GM23248 (cell line): ENCODE measurements around the gene WIZ. TPM values are rescaled to one million over a fixed set of nuclear protein-coding genes. Genes with fewer than 3 reads are reported as not detected.
A peak's percentile ranks its signal among the peaks of the same experiment; 100 is the strongest.
"Not testable (repeated sequence)": the region's sequence is repeated elsewhere in the genome, so short reads cannot be mapped to it uniquely, and the experiment has no call there.

Experiments
- DNase-seq: peaks from one replicate; pipeline ENCODE4 v3.0.0-alpha.2; 2015
- H2AFZ ChIP-seq: fragments of 200-600 bp; sonication (generic); 2 replicates; pipeline ENCODE4 v1.6.1; 2016; ENCODE audit warnings: antibody characterized with exemption
- H3F3A ChIP-seq: fragments of 200-600 bp; sonication (generic); 2 replicates; pipeline ENCODE4 v1.6.1; 2016; ENCODE audit warnings: mild to moderate bottlenecking, antibody characterized with exemption, mixed run types; ENCODE audit not compliant: insufficient read depth
- H3K27ac ChIP-seq: fragments of 200-600 bp; sonication (generic); 2 replicates; pipeline ENCODE4 v1.5.1; 2016; ENCODE audit warnings: mild to moderate bottlenecking
- H3K27me3 ChIP-seq: fragments of 200-600 bp; sonication (generic); replicated peaks from 2 replicates; pipeline ENCODE4 v1.6.1; 2016; ENCODE audit warnings: mild to moderate bottlenecking; ENCODE audit not compliant: insufficient read depth
- H3K36me3 ChIP-seq: fragments of 200-600 bp; sonication (generic); 2 replicates; pipeline ENCODE4 v1.6.1; 2016; ENCODE audit warnings: low read depth, mild to moderate bottlenecking
- H3K4me1 ChIP-seq: fragments of 200-600 bp; sonication (generic); 2 replicates; pipeline ENCODE4 v1.6.1; 2016; ENCODE audit warnings: mild to moderate bottlenecking; ENCODE audit not compliant: insufficient read depth
- H3K4me2 ChIP-seq: fragments of 200-600 bp; sonication (generic); one replicate; pipeline ENCODE4 v1.6.1; 2016; ENCODE audit warnings: mild to moderate bottlenecking; ENCODE audit not compliant: unreplicated experiment
- H3K4me3 ChIP-seq: fragments of 200-600 bp; sonication (generic); 2 replicates; pipeline ENCODE4 v1.5.1; 2016; ENCODE audit warnings: mild to moderate bottlenecking
- H3K79me2 ChIP-seq: fragments of 200-600 bp; sonication (generic); 2 replicates; pipeline ENCODE4 v1.6.1; 2016; ENCODE audit warnings: mild to moderate bottlenecking; ENCODE audit not compliant: insufficient read depth
- H3K9ac ChIP-seq: fragments of 200-600 bp; sonication (generic); 2 replicates; pipeline ENCODE4 v1.6.1; 2016; ENCODE audit warnings: mild to moderate bottlenecking
- H3K9me2 ChIP-seq: fragments of 200-600 bp; sonication (generic); 2 replicates; pipeline ENCODE4 v1.6.1; 2016; ENCODE audit warnings: mixed run types, mild to moderate bottlenecking, moderate library complexity; ENCODE audit not compliant: insufficient read depth
- H3K9me3 ChIP-seq: fragments of 200-600 bp; sonication (generic); one replicate; pipeline ENCODE4 v1.6.1; 2017; ENCODE audit warnings: low read depth
- H4K20me1 ChIP-seq: fragments of 200-600 bp; sonication (generic); 2 replicates; pipeline ENCODE4 v1.6.0; 2016; ENCODE audit not compliant: insufficient read depth
- EZH2 ChIP-seq: fragments of 200-600 bp; sonication (generic); IDR thresholded peaks from 2 replicates; pipeline ENCODE4 v1.6.1; 2018; ENCODE audit warnings: antibody characterized with exemption, mild to moderate bottlenecking; ENCODE audit not compliant: insufficient read depth, poor library complexity, severe bottlenecking
- EZH2phosphoT487 ChIP-seq: fragments of 200-600 bp; sonication (generic); IDR thresholded peaks from 2 replicates; pipeline ENCODE4 v1.6.1; 2018; ENCODE audit warnings: antibody characterized with exemption, moderate library complexity, mild to moderate bottlenecking, low read depth; ENCODE audit not compliant: insufficient read depth
- WGBS, 2 experiments: methylation state at CpG; one replicate each; pipeline ENCODE4 v1.1.6; 2015 to 2017; ENCODE audit warnings: low lambda C conversion rate in 2 of 2, low coverage in 1 of 2; ENCODE audit errors: missing lambda C conversion rate in 2 of 2; 5-methylcytosine and 5-hydroxymethylcytosine counted together
- in situ Hi-C: fragments of 300-500 bp; cut with MboI; formaldehyde crosslinking; loops from 2 replicates; pipeline ENCODE4 v1.15.0; 2020
- polyA plus RNA-seq: library from polyadenylated mRNA; unstranded; fragments of >200 nt; fragmentation: Nextera tagmentation; extraction: Ambion mirVana; gene quantifications from 2 replicates; pipeline ENCODE4 v1.2.1, GENCODE V29; 2016
- total RNA-seq: library from RNA; depleted of rRNA; stranded (reverse); fragments of >200 nt; shearing (Covaris generic); gene quantifications from 2 replicates; pipeline ENCODE4 v1.2.3, GENCODE V29; 2014

The WIZ gene
- total and polyA plus RNA-seq, 2 experiments from 2014 or later: 6.1 to 22.0 TPM

DNA sequence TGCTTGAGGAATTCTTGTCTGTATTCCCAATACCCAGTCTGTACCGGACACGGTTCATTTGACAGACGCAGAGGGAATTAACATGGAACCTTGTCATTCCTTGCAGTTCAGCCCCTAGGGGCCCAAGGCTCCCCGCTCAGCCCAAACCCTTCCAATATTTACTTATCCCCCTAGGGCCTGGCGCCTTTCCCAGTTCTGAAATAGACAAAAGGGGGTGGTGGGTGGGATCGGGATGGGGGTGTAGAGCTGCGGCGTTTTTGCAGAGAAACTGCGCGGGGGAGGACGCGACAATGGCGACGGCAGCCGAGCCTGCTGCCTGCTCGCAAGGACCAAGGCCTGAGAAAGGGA, 31.6 kb downstream of the WIZ start:
- peaks cover 55% of the 10 kb centered on the region for H3K79me2 ChIP-seq
- peak overlapping the region; percentile 91 for H3K4me2 ChIP-seq
- no peaks in the 10 kb centered on the region for H3K9me2 ChIP-seq
- H3K9ac ChIP-seq: peak overlapping the region; percentile 94
- H3K4me3 ChIP-seq: peak overlapping the region; percentile 98
- WGBS, 2 experiments: 1% methylated on average over 16 of the region's 16 CpGs
- peak; percentile 55 for DNase-seq
- H3K4me1 ChIP-seq: peaks cover 20% of the 10 kb centered on the region
- TF ChIP-seq EZH2 (no peak), EZH2phosphoT487 (no peak)
- H3F3A ChIP-seq: peaks cover 21% of the 10 kb centered on the region
- H4K20me1 ChIP-seq: 0 out of 2 replicates have a peak, but pooled peaks cover 3% of the 10 kb centered on the region
- H3K36me3 ChIP-seq: peaks cover 7% of the 10 kb centered on the region
- H3K9me3 ChIP-seq: no peaks in the 10 kb centered on the region
- no peaks in the 10 kb centered on the region for H3K27me3 ChIP-seq
- in situ Hi-C loops: no loop called here
- peak overlapping the region; percentile 64 for H2AFZ ChIP-seq
- H3K27ac ChIP-seq: peak overlapping the region; percentile 85

- in situ Hi-C loops: no loop called here
- no peak overlapping the region for H2AFZ ChIP-seq
- whole genome bisulfite sequencing, 2 experiments: 6% methylated on average over 9 of the region's 9 CpGs
- peaks cover 60% of the 10 kb centered on the region for H3K79me2 ChIP-seq
- peak; percentile 46 for DNase-seq
- peaks cover 21% of the 10 kb centered on the region for H3F3A ChIP-seq
- peak overlapping the region; percentile 94 for H3K9ac ChIP-seq
- no peaks in the 10 kb centered on the region for H3K9me2 ChIP-seq
- peak overlapping the region; percentile 98 for H3K4me3 ChIP-seq
- TF ChIP-seq EZH2phosphoT487 (no peak), EZH2 (no peak)
- no peaks in the 10 kb centered on the region for H3K9me3 ChIP-seq
- 0 out of 2 replicates have a peak, but pooled peaks cover 3% of the 10 kb centered on the region for H4K20me1 ChIP-seq
- no peaks in the 10 kb centered on the region for H3K27me3 ChIP-seq
- H3K4me2 ChIP-seq: peak overlapping the region; percentile 91
- 0 out of 2 replicates have a peak, but pooled peaks cover 2% of the 10 kb centered on the region for H3K36me3 ChIP-seq
- peaks cover 20% of the 10 kb centered on the region for H3K4me1 ChIP-seq
- H3K27ac ChIP-seq: peak overlapping the region; percentile 85
Measured at GRCh38 chr19:15417699-15418098, 32.1 kb downstream of the WIZ start.

- Histone ChIP-seq H3K4me2 (no peak overlapping the region), H3K27ac (no peak overlapping the region), H3K27me3 (no peaks in the 10 kb centered on the region), H3K36me3 (peaks cover 9% of the 10 kb centered on the region; the same call in 1 of the 2 replicates), H4K20me1 (peaks cover 8% of the 10 kb centered on the region; the same call in 1 of the 2 replicates), H3F3A (peaks cover 3% of the 10 kb centered on the region; the same call in 1 of the 2 replicates), H3K9me3 (no peaks in the 10 kb centered on the region), H3K4me1 (peaks cover 21% of the 10 kb centered on the region), H3K9ac (no peak overlapping the region), H3K4me3 (no peak overlapping the region), H3K79me2 (peaks cover 100% of the 10 kb centered on the region), H3K9me2 (no peaks in the 10 kb centered on the region), H2AFZ (no peak overlapping the region)
- in situ Hi-C loops: no loop called here
- DNase-seq: no peak
- TF ChIP-seq EZH2: no peak
- no peak for TF ChIP-seq EZH2phosphoT487
- 71 to 73% methylated on average over 4 of the region's 4 CpGs for WGBS, 2 experiments
Measured at GRCh38 chr19:15412832-15413231, 36.9 kb downstream of the WIZ start.

GRCh38 chr19:15411351-15411750, 38.4 kb downstream of the WIZ start:
- peaks cover 100% of the 10 kb centered on the region for H3K79me2 ChIP-seq
- DNase-seq, in situ Hi-C loops, H3F3A ChIP-seq, H4K20me1 ChIP-seq, H3K9me3 ChIP-seq, H3K4me2 ChIP-seq, H3K9me2 ChIP-seq, H3K4me3 ChIP-seq, H3K27me3 ChIP-seq, H2AFZ ChIP-seq, H3K27ac ChIP-seq: not testable (repeated sequence)
- H3K36me3 ChIP-seq: peaks cover 11% of the 10 kb centered on the region; the same call in 1 of the 2 replicates
- peak overlapping the region; percentile 2; the same call in 1 of the 2 replicates for H3K9ac ChIP-seq
- WGBS, 2 experiments: 92 to 100% methylated on average over 2 of the region's 2 CpGs
- peaks cover 10% of the 10 kb centered on the region; the same call in 1 of the 2 replicates for H3K4me1 ChIP-seq

GRCh38 chr19:15404780-15405211, 45.0 kb downstream of the WIZ start:
- no peaks in the 10 kb centered on the region for H3K4me1 ChIP-seq
- H2AFZ ChIP-seq: no peak overlapping the region
- H3K36me3 ChIP-seq: peaks cover 12% of the 10 kb centered on the region; the same call in 1 of the 2 replicates
- no peaks in the 10 kb centered on the region for H3K9me2 ChIP-seq
- WGBS, 2 experiments: 65 to 67% methylated on average over 3 of the region's 3 CpGs
- no peak for DNase-seq
- H3K27ac ChIP-seq: no peak overlapping the region
- in situ Hi-C loops: no loop called here
- no peak overlapping the region for H3K9ac ChIP-seq
- H3K4me3 ChIP-seq: no peak overlapping the region
- TF ChIP-seq EZH2: no peak
- no peak for TF ChIP-seq EZH2phosphoT487
- H3K9me3 ChIP-seq: no peaks in the 10 kb centered on the region
- H3K79me2 ChIP-seq: peaks cover 97% of the 10 kb centered on the region
- peaks cover 3% of the 10 kb centered on the region; the same call in 1 of the 2 replicates for H3F3A ChIP-seq
- peaks cover 6% of the 10 kb centered on the region; the same call in 1 of the 2 replicates for H4K20me1 ChIP-seq
- H3K27me3 ChIP-seq: no peaks in the 10 kb centered on the region
- H3K4me2 ChIP-seq: no peak overlapping the region
